ENCODE results near the gene CAVIN1. TPM values are rescaled to one million over a fixed set of nuclear protein-coding genes. Genes with fewer than 3 reads are reported as not detected.

The CAVIN1 gene
- 205 TPM for total RNA-seq
- long read RNA-seq, transcript CAVIN1-201 (2 exons, 3,828 nt), result major isoform, 245 of 784 reads
- long read RNA-seq, partial matches to known transcripts, result 531 of 784 reads
- long read RNA-seq, other reads (novel, unspliced or antisense), result 8 of 784 reads

DNA sequence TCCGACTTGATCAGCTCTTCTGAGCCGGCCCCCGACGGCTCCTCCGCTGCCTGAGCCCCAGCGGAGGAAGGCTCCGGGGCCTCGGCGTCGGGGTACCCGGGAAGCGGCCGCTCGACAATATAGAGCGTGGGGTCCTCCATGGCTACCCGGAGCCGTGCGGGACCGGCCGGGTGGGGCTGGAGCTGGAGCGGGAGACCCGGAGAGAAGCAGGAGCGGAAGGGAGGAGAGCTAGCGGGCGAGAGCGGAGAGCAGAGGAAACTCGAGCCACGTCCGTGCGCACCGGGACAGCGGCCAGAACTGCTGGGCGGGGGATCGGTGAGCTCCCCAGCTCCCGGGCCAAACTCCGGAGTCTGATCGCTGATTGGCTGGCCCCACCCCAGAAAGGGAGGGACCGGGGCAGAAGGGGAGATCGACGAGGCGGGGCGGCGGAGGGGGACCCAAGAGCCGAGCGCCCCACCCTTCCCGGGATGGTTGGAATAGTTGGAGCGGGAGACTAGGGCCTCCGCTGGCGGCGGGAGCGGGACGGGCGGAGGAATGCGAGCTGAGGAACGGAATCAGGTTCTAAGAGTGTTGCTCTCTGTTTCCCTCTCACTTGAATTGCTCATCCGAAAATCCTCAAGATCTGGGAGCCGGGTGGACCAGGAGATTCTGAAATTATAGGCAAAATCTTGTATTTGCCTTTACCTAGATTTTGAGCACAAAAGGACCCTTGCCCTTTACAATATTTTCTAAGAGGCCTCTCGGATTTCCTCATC is at the start of gene CAVIN1:
Gene CAVIN1 (minus strand): TSS at position 299 of the 755 bp plus-strand sequence. CDS start 159 bp downstream, at position 140.
- no peaks in the 10 kb centered on the region for H3K27me3 ChIP-seq (ENCODE audit: low read depth)
- no peaks in the 10 kb centered on the region for H3K9me3 ChIP-seq (replicated peaks)
- TF ChIP-seq, protein P1, sequence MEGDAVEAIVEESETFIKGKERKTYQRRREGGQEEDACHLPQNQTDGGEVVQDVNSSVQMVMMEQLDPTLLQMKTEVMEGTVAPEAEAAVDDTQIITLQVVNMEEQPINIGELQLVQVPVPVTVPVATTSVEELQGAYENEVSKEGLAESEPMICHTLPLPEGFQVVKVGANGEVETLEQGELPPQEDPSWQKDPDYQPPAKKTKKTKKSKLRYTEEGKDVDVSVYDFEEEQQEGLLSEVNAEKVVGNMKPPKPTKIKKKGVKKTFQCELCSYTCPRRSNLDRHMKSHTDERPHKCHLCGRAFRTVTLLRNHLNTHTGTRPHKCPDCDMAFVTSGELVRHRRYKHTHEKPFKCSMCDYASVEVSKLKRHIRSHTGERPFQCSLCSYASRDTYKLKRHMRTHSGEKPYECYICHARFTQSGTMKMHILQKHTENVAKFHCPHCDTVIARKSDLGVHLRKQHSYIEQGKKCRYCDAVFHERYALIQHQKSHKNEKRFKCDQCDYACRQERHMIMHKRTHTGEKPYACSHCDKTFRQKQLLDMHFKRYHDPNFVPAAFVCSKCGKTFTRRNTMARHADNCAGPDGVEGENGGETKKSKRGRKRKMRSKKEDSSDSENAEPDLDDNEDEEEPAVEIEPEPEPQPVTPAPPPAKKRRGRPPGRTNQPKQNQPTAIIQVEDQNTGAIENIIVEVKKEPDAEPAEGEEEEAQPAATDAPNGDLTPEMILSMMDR (IDR thresholded peaks at IDR 0.05; ENCODE audit: borderline replicate concordance), result no peak
- intact Hi-C loops (cut with micrococcal nuclease), result no loop called here
- peak; percentile 100 for DNase-seq
- peak within 1 kb of the TSS; percentile 99 for H3K4me3 ChIP-seq
- peak within 1 kb of the TSS; percentile 100 for H3K27ac ChIP-seq (replicated peaks)
- H3K36me3 ChIP-seq, result no peaks in the 10 kb centered on the region
- H3K4me1 ChIP-seq, result peaks cover 59% of the 10 kb centered on the region

DNA sequence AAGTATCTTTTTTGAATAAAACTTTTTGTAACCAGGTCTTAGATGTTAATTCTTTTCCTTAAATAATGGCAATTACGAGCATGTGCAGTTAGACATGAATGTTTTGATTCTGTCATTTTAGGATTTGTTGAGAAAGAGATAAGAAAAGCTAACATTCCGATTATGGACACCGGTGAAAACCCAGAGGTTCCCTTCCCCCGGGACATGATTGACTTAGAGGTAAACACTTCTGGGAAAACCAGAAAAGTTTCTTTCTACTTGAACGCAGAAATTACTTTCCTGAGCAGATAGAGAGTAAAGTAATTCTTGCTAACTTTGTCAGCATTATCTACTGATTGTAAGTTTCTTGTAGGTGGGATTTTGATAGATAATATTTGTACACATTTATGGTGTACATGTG is 44.8 kb upstream of the CAVIN1 start:
- H3K9me3 ChIP-seq (replicated peaks), result no peaks in the 10 kb centered on the region

GRCh38 chr17:42463976-42464400 is 40.9 kb upstream of the CAVIN1 start:
- TF ChIP-seq, protein P1 (IDR thresholded peaks at IDR 0.05; ENCODE audit: borderline replicate concordance), result no peak
- Histone ChIP-seq H3K27ac (replicated peaks) (no peak overlapping the region), H3K4me3 (no peak overlapping the region), H3K36me3 (peaks cover 81% of the 10 kb centered on the region), H3K4me1 (peaks cover 25% of the 10 kb centered on the region), H3K9me3 (replicated peaks) (no peaks in the 10 kb centered on the region), H3K27me3 (ENCODE audit: low read depth) (no peaks in the 10 kb centered on the region)
- intact Hi-C loops (cut with micrococcal nuclease), result no loop called here
- DNase-seq, result no peak

More for the DNA sequence above, 44.8 kb upstream of the CAVIN1 start:
- Histone ChIP-seq H3K27me3 (ENCODE audit: low read depth) (no peaks in the 10 kb centered on the region), H3K4me1 (no peaks in the 10 kb centered on the region), H3K27ac (replicated peaks) (no peak overlapping the region), H3K36me3 (peaks cover 100% of the 10 kb centered on the region), H3K4me3 (no peak overlapping the region)
- no peak for DNase-seq
- intact Hi-C loops (cut with micrococcal nuclease), result no loop called here
- TF ChIP-seq, protein P1 (IDR thresholded peaks at IDR 0.05; ENCODE audit: borderline replicate concordance), result no peak

GRCh38 chr17:42460371-42460770 is 37.3 kb upstream of the CAVIN1 start:
- Histone ChIP-seq H3K4me3 (peak overlapping the region; percentile 81), H3K4me1 (peaks cover 53% of the 10 kb centered on the region), H3K9me3 (replicated peaks) (no peaks in the 10 kb centered on the region), H3K27ac (replicated peaks) (peak overlapping the region; percentile 91), H3K27me3 (ENCODE audit: low read depth) (no peaks in the 10 kb centered on the region), H3K36me3 (peaks cover 45% of the 10 kb centered on the region)
- TF ChIP-seq, protein P1 (IDR thresholded peaks at IDR 0.05; ENCODE audit: borderline replicate concordance), result no peak
- intact Hi-C loops (cut with micrococcal nuclease), result no loop called here
- no peak for DNase-seq

- peak overlapping the region; percentile 91 for H3K27ac ChIP-seq (replicated peaks)
- DNase-seq, result no peak
- peak overlapping the region; percentile 81 for H3K4me3 ChIP-seq
- intact Hi-C loops (cut with micrococcal nuclease), result no loop called here
- H3K4me1 ChIP-seq, result peaks cover 53% of the 10 kb centered on the region
- peaks cover 39% of the 10 kb centered on the region for H3K36me3 ChIP-seq
- TF ChIP-seq, protein P1 (IDR thresholded peaks at IDR 0.05; ENCODE audit: borderline replicate concordance), result no peak
- H3K27me3 ChIP-seq (ENCODE audit: low read depth), result no peaks in the 10 kb centered on the region
- no peaks in the 10 kb centered on the region for H3K9me3 ChIP-seq (replicated peaks)
Measured at GRCh38 chr17:42459801-42460281, 36.8 kb upstream of the CAVIN1 start.
